ENCODE data around the gene PLCXD3. TPM values are rescaled to one million over a fixed set of nuclear protein-coding genes. Genes with fewer than 3 reads are reported as not detected.

The PLCXD3 gene
- total and polyA plus RNA-seq, 2 donors from 2014 or later, result 5.1 to 11.7 TPM

- no peaks in the 10 kb centered on the region for H3K27me3 ChIP-seq (ENCODE audit: control insufficient read depth, insufficient read depth, low read length)
- no peak for TF ChIP-seq CTCF (IDR thresholded peaks at IDR 0.05; ENCODE audit: borderline replicate concordance, extremely low read depth, insufficient read depth)
- no peaks in the 10 kb centered on the region for H3K4me1 ChIP-seq (ENCODE audit: control insufficient read depth in 2 of 3, insufficient read depth in 2 of 3, low read depth in 1 of 3, low read length in 3 of 3)
- DNase-seq (no peak), FAIRE-seq (no peak)
- intact Hi-C loops (cut with DNase I), result no loop called here
- no peaks in the 10 kb centered on the region for H3K36me3 ChIP-seq (ENCODE audit: control insufficient read depth in 2 of 3, insufficient read depth in 3 of 3, low read length in 3 of 3)
- H3K4me3 ChIP-seq (ENCODE audit: low read length in 3 of 3), result no peak overlapping the region
- no peak overlapping the region for H3K9ac ChIP-seq (ENCODE audit: low read length in 3 of 3)
- peaks cover 0 to under 1% (median 0%) of the 10 kb centered on the region in 3 donors for H3K9me3 ChIP-seq (ENCODE audit: control insufficient read depth in 2 of 3, insufficient read depth in 1 of 3, low read length in 3 of 3)
- no peak overlapping the region for H3K27ac ChIP-seq (ENCODE audit: low read depth in 2 of 2, low read length in 2 of 2)
Measured at GRCh38 chr5:41404757-41405156, 105.6 kb downstream of the PLCXD3 start.

GRCh38 chr5:41403846-41404245, 106.6 kb downstream of the PLCXD3 start:
- H3K4me1 ChIP-seq (ENCODE audit: control insufficient read depth in 2 of 3, insufficient read depth in 2 of 3, low read depth in 1 of 3, low read length in 3 of 3), result no peaks in the 10 kb centered on the region
- intact Hi-C loops (cut with DNase I), result no loop called here
- no peak for TF ChIP-seq CTCF (IDR thresholded peaks at IDR 0.05; ENCODE audit: borderline replicate concordance, extremely low read depth, insufficient read depth)
- no peak overlapping the region for H3K4me3 ChIP-seq (ENCODE audit: low read length in 3 of 3)
- H3K9ac ChIP-seq (ENCODE audit: low read length in 3 of 3), result no peak overlapping the region
- no peaks in the 10 kb centered on the region for H3K36me3 ChIP-seq (ENCODE audit: control insufficient read depth in 2 of 3, insufficient read depth in 3 of 3, low read length in 3 of 3)
- DNase-seq (no peak), FAIRE-seq (no peak)
- no peaks in the 10 kb centered on the region for H3K27me3 ChIP-seq (ENCODE audit: control insufficient read depth, insufficient read depth, low read length)
- no peak overlapping the region for H3K27ac ChIP-seq (ENCODE audit: low read depth in 2 of 2, low read length in 2 of 2)
- peaks cover 0 to 8% (median 0%) of the 10 kb centered on the region in 3 donors for H3K9me3 ChIP-seq (ENCODE audit: control insufficient read depth in 2 of 3, insufficient read depth in 1 of 3, low read length in 3 of 3)

DNA sequence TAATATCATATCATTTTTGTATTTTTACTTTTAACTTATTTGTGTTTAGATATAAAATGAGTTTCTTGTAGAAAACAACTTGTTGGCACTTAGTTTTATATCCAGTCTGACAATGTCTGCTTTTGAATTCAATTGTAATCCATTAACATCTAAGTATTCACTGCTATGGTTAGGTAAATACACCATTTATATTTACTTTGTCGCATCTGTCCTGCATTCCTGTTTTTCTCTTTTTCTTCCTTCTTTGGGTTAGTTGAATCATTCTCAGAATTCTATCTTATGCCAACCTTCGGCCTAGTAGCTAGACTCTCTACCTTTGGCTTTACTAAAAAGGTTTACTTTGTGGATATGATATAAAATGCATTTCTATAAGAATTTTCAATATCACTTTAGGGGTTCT, 107.6 kb downstream of the PLCXD3 start:
- intact Hi-C loops (cut with DNase I), result no loop called here
- no peak for DNase-seq
- Histone ChIP-seq H3K9ac (ENCODE audit: low read length in 3 of 3) (no peak overlapping the region), H3K27ac (ENCODE audit: low read depth in 2 of 2, low read length in 2 of 2) (no peak overlapping the region), H3K4me1 (ENCODE audit: control insufficient read depth in 2 of 3, insufficient read depth in 2 of 3, low read depth in 1 of 3, low read length in 3 of 3) (no peaks in the 10 kb centered on the region), H3K36me3 (ENCODE audit: control insufficient read depth in 2 of 3, insufficient read depth in 3 of 3, low read length in 3 of 3) (no peaks in the 10 kb centered on the region), H3K4me3 (ENCODE audit: low read length in 3 of 3) (no peak overlapping the region), H3K9me3 (ENCODE audit: control insufficient read depth in 2 of 3, insufficient read depth in 1 of 3, low read length in 3 of 3) (peaks cover 0 to 8% (median 0%) of the 10 kb centered on the region in 3 donors), H3K27me3 (ENCODE audit: control insufficient read depth, insufficient read depth, low read length) (no peaks in the 10 kb centered on the region)
- TF ChIP-seq CTCF (IDR thresholded peaks at IDR 0.05; ENCODE audit: borderline replicate concordance, extremely low read depth, insufficient read depth), result no peak
- no peak for FAIRE-seq

DNA sequence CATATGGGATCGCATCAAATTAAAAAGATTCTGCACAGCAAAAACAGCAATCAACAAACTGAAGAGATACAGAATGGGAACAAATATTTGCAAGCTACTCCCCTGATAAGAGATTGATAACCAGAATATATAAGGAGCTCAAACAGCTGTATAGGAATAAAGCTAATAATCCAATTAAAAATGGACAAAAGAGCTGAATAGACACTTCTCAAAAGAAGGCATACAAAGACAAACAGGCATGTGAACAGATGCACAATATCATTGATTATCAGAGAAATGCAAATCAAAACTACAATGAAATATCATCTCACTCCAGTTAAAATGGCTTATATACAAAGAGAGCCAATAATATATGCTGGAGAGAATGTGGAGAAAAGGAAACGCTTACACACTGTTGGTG, 110.6 kb downstream of the PLCXD3 start:
- no peaks in the 10 kb centered on the region for H3K36me3 ChIP-seq (ENCODE audit: control insufficient read depth in 2 of 3, insufficient read depth in 3 of 3, low read length in 3 of 3)
- FAIRE-seq (no peak), DNase-seq (no peak)
- H3K27me3 ChIP-seq (ENCODE audit: control insufficient read depth, insufficient read depth, low read length), result no peaks in the 10 kb centered on the region
- no peaks in the 10 kb centered on the region for H3K4me1 ChIP-seq (ENCODE audit: control insufficient read depth in 2 of 3, insufficient read depth in 2 of 3, low read depth in 1 of 3, low read length in 3 of 3)
- no peak overlapping the region for H3K27ac ChIP-seq (ENCODE audit: low read depth in 2 of 2, low read length in 2 of 2)
- peaks cover 0 to 8% (median 0%) of the 10 kb centered on the region in 3 donors for H3K9me3 ChIP-seq (ENCODE audit: control insufficient read depth in 2 of 3, insufficient read depth in 1 of 3, low read length in 3 of 3)
- H3K4me3 ChIP-seq (ENCODE audit: low read length in 3 of 3), result no peak overlapping the region
- intact Hi-C loops (cut with DNase I), result no loop called here
- TF ChIP-seq CTCF (IDR thresholded peaks at IDR 0.05; ENCODE audit: borderline replicate concordance, extremely low read depth, insufficient read depth), result no peak
- H3K9ac ChIP-seq (ENCODE audit: low read length in 3 of 3), result no peak overlapping the region
